ENCODE measurements around the gene SLC46A1.

SLC46A1 gene

DNA sequence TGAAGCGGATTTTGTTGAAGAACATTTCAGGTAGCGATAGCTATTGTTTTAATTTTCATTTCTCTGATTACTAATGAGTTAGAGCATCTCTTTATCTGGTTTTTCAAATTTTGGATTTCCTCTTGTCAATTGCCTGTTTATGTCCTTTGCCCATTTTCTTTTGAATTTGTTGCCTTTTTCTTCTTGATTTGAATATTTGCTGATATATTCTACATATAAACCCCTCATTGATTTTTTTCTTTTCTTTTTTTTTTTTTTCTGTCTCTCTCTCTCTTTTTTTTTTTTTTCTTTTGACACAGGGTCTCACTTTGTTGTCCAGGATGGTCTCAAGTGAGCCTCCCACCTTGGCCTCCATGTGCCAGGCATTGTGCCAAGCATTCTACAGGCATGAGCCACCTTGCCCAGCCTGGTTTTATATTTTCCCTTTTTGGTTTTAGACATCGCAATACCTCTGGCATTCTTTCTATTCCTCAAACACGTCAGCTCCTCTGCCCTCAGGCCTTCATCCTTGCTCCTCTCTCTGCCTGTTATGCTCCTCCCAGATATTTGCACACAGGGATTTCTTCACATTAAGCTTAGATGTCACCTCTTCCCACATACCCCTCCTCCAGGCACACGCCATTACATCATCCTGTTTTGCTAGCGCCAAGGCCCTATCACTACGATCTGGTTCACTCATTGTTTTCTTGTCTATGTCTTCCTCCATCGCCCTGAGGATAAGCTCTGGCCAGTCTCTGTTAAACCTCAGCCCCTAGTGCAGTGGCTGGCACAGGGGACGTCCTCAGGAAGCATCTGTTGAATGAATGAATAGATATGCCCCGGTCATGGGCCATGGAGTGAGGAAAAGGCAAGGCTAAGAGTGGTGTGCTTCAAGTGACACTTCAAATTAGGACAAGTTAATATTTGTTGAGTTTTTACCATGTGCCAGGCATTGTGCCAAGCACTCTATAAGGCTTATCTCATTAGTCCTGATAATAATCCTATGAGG is 25.9 kb downstream of the SLC46A1 start:
- no peak for DNase-seq

- DNase-seq: no peak
Measured at GRCh38 chr17:28372945-28373274, 33.1 kb downstream of the SLC46A1 start.

DNA sequence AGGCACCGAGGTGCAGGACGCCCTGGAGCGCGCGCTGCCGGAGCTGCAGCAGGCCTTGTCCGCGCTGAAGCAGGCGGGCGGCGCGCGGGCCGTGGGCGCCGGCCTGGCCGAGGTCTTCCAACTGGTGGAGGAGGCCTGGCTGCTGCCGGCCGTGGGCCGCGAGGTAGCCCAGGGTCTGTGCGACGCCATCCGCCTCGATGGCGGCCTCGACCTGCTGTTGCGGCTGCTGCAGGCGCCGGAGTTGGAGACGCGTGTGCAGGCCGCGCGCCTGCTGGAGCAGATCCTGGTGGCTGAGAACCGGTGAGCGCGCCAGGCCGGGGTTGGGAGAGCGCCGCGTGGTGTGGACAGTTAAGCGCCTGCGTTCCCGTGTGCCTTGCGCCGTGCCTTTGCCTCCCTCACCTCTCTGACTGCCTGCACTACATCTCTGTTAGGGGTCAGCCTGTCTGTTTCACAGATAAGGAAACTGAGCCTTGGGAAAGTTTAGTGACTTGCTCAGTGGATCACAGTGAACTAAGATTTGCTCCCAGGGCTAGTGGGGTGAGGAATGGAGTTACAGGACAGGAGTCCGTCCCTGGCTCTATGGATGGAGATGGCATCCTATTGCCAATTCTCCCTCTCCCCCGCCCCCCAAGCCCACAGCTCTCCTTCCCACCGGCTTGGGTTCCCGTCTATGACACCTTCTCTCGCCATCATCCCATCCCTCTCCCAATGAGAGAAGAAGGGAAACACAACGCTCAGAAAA is 33.6 kb downstream of the SLC46A1 start:
- no peak for DNase-seq

- DNase-seq: peak; percentile 99
Measured at GRCh38 chr17:28371245-28372202, 34.5 kb downstream of the SLC46A1 start, which contains the start of gene SARM1. TSS of gene SARM1 (plus strand) at chr17:28371694. CDS start at chr17:28372033, 339 bp downstream.

DNA sequence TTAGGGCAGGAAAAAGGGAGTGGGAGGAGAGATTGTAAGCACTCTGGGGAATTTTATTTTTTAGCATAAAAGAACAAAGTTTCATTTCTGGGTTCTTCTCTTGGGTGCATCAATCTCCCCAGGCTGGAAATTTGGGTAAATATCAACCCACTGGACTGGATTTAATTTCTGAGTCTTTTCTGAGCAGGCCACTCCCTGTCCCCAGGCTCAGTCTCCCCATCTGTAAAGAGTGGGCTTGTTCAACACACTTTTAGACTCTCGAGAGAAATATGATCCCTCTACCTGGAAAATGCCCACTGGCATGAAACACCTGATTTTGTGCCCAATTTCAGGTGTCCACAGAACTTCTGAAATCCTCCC is 35.3 kb downstream of the SLC46A1 start:
- DNase-seq: no peak

DNA sequence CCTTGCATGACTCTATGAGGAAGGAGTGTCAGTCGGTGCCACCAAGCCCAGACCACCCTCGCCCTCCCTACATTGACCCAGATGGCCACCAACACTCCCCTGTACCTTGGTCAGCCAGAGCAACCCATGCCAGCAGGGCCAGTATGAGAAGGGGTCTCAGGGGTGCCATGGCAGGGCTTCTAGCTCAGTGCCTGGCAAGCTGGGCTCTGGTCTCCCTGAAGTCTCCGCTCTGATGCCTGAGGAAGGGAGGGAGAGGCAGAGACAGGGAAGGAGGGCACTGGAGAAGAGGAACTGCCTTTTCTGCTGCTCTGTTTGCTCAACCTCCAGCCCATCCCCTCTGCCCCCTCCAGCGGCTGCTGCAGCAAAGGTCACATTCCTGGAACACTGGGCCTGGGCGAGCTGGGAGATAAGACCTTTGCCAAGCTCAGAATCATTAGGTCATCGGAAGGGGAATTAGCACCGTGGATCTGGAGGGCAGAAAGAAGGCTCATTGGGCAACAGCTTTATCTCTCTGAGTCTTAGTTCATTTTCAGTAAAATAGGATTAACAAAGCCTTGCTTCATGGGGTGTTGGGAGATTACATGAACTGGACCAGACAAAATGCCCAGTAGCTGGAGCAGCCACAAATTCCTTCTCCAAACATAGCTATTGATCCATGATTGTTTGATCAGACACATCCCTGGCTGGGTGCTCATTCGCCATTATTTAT is 35.8 kb downstream of the SLC46A1 start, which contains the start of gene VTN:
Gene VTN, minus strand, starts transcription at position 273 of the 709 bp plus-strand sequence. Its CDS starts 104 bp downstream, at position 169.
- no peak for DNase-seq

DNA sequence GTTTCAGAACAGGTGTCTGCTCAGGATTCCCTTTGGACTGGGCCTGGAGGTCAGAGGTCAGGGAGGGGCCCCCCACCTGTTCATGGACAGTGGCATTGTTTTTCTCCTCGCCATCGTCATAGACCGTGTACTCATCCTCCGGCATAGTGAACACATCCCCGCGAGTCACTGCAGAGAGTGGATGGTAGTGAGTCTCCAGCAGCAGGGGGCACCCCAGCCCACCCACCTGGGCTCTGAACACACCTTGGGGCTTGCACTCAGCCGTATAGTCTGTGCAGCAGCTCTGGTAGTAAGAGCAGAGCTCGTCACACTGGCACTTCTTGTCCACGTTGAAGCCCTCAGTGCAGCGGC is 36.4 kb downstream of the SLC46A1 start:
- no peak for DNase-seq

DNA sequence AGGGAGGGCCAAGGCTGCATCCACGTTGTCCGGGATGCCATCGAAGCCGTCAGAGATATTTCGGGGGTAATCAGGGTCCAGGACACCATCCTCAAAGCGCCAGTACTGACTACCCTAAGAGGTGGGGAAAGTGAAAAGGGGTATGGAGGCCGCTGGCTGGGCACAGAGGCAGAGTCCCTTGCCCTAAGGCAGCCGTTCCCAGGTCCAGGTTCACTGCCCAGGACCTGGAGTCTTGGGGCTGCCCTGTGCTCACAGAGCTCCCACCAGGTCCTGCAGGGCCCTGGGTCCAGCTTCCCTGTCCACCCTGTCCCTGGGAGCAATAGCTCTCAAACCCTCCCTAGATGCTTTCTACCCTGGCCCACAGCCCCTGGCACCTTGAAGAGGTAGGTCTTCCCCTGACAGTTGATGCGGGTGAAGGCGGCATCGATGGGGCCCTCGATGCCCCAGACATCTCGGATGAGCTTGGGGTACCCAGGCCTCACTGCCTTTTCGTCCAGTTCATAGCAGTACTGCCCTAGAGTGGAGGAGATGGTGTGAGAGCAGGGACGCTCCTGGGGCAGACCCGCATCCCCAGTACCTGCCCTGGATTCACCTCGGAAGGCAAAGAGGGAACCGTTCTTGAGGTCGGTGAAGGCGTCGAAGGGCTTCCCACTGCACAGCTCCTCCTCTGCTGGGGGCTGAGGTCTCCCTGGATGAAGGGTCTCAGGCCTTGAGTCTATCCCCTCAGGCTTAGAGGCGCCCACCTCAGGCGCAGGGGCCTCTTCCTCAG is 36.9 kb downstream of the SLC46A1 start:
- DNase-seq: no peak

- no peak for DNase-seq
Measured at GRCh38 chr17:28368306-28368831, 37.6 kb downstream of the SLC46A1 start.

DNA sequence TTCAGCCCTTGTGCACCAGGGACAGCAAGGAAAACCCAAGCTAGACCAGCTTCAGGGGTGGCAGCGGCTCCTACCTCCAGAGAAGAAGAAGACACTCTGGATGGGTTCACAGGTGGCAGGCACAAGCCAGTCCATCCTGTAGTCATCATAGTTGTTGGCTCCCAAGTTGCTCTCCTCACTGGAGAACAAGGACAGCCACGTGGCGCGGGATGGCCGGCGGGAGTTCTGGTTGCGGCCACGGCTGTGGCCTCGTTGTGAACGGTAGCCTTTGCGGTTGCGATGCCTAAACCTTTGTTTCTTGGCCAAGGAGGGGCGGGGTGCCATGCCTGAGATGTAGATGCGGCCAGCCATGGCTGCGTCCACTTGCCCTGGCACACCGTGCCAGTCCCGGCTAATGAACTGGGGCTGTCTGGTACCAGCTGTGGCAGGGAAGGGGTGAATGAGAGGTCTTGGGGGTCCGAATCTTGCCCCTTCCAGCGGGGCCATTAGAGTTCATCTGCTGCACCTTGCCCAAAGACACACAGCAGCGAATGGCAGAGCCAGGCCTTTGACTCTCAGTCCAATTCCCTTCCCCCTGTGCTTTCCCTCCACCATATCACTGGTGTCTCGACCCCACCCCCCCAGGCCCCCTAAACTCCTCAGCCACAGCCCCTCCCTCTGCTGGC is 38.2 kb downstream of the SLC46A1 start:
- DNase-seq: no peak

- DNase-seq: no peak
Measured at GRCh38 chr17:28366605-28367004, 39.4 kb downstream of the SLC46A1 start.

- no peak for DNase-seq
Measured at GRCh38 chr17:28365487-28365886, 40.5 kb downstream of the SLC46A1 start.

GRCh38 chr17:28364665-28365363 is 41.2 kb downstream of the SLC46A1 start, which contains the start of gene SEBOX:
TSS of gene SEBOX (minus strand) at chr17:28365199. CDS start at chr17:28365151, 48 bp downstream.
- no peak for DNase-seq

GRCh38 chr17:28363776-28364650 is 42.0 kb downstream of the SLC46A1 start:
- no peak for DNase-seq

DNA sequence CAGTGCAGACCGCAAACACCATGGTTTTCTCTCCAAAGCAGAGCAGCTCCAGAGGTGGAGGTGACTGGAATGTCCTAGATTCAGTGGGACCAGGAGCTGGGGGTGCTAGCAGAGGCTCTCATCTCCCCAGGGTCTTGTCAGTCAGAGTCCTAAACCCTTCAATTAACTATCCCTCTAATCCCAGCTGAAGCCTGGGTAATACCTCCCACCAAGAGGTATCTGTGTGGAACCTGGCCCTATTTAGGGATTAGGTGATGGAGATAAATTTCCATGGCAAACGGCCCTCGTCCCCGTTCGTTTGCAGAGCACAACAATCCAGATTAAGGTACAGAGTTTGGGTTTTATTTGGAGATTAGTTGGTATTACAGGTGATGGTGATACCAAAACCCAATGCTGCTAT is 42.8 kb downstream of the SLC46A1 start:
- DNase-seq: no peak

DNA sequence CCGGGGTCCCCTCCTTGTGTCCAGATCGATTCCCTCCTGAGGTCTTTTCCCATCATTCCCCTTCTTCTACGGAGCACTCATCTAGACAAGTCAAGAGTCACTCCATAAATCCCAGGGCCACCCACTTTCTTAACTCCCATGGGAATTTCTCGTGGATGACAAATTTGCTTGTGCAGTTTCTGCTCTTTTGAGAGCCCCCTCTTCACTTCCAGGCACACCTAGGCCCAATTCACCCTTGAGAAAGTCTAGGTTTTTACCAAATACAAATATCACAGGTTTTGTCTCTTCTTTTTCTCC is 48.2 kb downstream of the SLC46A1 start:
- no peak for DNase-seq

- peak; percentile 96 for DNase-seq
Measured at GRCh38 chr17:28357061-28357900, 48.7 kb downstream of the SLC46A1 start, which contains the start of gene POLDIP2. TSS of gene POLDIP2 (minus strand) at chr17:28357527. CDS start at chr17:28357448, 79 bp downstream.

- DNase-seq: no peak
Measured at GRCh38 chr17:28350271-28350670, 55.7 kb downstream of the SLC46A1 start.

All from 8988T (cell line).